ENCODE data around the gene PARD6A. TPM values are rescaled to one million over a fixed set of nuclear protein-coding genes. Genes with fewer than 3 reads are reported as not detected.

The PARD6A gene
- polyA plus RNA-seq, 1 donor (not counting 4 experiments of a cell fraction or from before 2014, with no cell fraction given), result 0.20 TPM

GRCh38 chr16:67675999-67676398 is 15.2 kb downstream of the PARD6A start:
- dilution Hi-C loops (cut with MboI; ENCODE audit: extremely low pct_ligation_motif_present, low sequenced_read_pairs), result no loop called here
- DNase-seq (ENCODE audit: low read depth, low spot score), result no peak
- no peak overlapping the region for H3K27ac ChIP-seq (ENCODE audit: control insufficient read depth, insufficient read depth, low read length)

GRCh38 chr16:67676516-67676915 is 15.8 kb downstream of the PARD6A start:
- H4K20me1 ChIP-seq (ENCODE audit: control insufficient read depth, extremely low read depth, insufficient read depth, low read length), result no peaks in the 10 kb centered on the region
- no peaks in the 10 kb centered on the region for H3K9me3 ChIP-seq (ENCODE audit: control insufficient read depth, low read depth, low read length)
- no peak overlapping the region for H2AFZ ChIP-seq (ENCODE audit: control insufficient read depth, low read length)
- FAIRE-seq (peak; percentile 73), DNase-seq (ENCODE audit: low read depth, low spot score) (no peak)
- H3K36me3 ChIP-seq (ENCODE audit: control insufficient read depth in 2 of 2, extremely low read depth in 1 of 2, insufficient read depth in 2 of 2, low read length in 2 of 2), result peaks cover 0 to 5% of the 10 kb centered on the region in 2 experiments
- H3K4me3 ChIP-seq (ENCODE audit: control insufficient read depth in 2 of 3, extremely low read depth in 1 of 3, insufficient read depth in 2 of 3, low read depth in 1 of 3, low read length in 3 of 3), result no peak overlapping the region
- peak in 1 of 3 experiments; percentile 27 for TF ChIP-seq CTCF (optimal IDR thresholded peaks at IDR 0.05 in 1 of 3, IDR thresholded peaks at IDR 0.05 in 1 of 3, conservative IDR thresholded peaks at IDR 0.05 in 1 of 3; ENCODE audit: extremely low read depth in 1 of 3, insufficient read depth in 2 of 3, low read length in 3 of 3)
- no peak for TF ChIP-seq EZH2 (IDR thresholded peaks at IDR 0.05; ENCODE audit: low read length)
- H3K4me2 ChIP-seq (ENCODE audit: control insufficient read depth, extremely low read depth, insufficient read depth, low read depth, low read length), result peak overlapping the region; percentile 1
- dilution Hi-C loops (cut with MboI; ENCODE audit: extremely low pct_ligation_motif_present, low sequenced_read_pairs), result no loop called here
- no peak overlapping the region for H3K27ac ChIP-seq (ENCODE audit: control insufficient read depth, insufficient read depth, low read length)
- H3K79me2 ChIP-seq (ENCODE audit: control insufficient read depth, insufficient read depth, low read length), result no peaks in the 10 kb centered on the region
- no peaks in the 10 kb centered on the region for H3K27me3 ChIP-seq (ENCODE audit: control insufficient read depth, extremely low read depth, insufficient read depth, low read length)
- H3K9ac ChIP-seq (ENCODE audit: control insufficient read depth, extremely low read depth, insufficient read depth, low read length), result no peak overlapping the region
- no peaks in the 10 kb centered on the region for H3K9me1 ChIP-seq (ENCODE audit: control insufficient read depth, extremely low read depth, insufficient read depth, low read length)
- H3K4me1 ChIP-seq (ENCODE audit: control insufficient read depth, extremely low read depth, insufficient read depth, low read length), result peaks cover 13% of the 10 kb centered on the region

More at GRCh38 chr16:67675999-67676398, 15.2 kb downstream of the PARD6A start:
- no peaks in the 10 kb centered on the region for H3K9me1 ChIP-seq (ENCODE audit: control insufficient read depth, extremely low read depth, insufficient read depth, low read length)
- H3K9ac ChIP-seq (ENCODE audit: control insufficient read depth, extremely low read depth, insufficient read depth, low read length), result no peak overlapping the region
- no peaks in the 10 kb centered on the region for H3K79me2 ChIP-seq (ENCODE audit: control insufficient read depth, insufficient read depth, low read length)
- H3K4me2 ChIP-seq (ENCODE audit: control insufficient read depth, extremely low read depth, insufficient read depth, low read depth, low read length), result no peak overlapping the region
- peaks cover 0 to 5% of the 10 kb centered on the region in 2 experiments for H3K36me3 ChIP-seq (ENCODE audit: control insufficient read depth in 2 of 2, extremely low read depth in 1 of 2, insufficient read depth in 2 of 2, low read length in 2 of 2)
- H3K27me3 ChIP-seq (ENCODE audit: control insufficient read depth, extremely low read depth, insufficient read depth, low read length), result no peaks in the 10 kb centered on the region
- TF ChIP-seq EZH2 (IDR thresholded peaks at IDR 0.05; ENCODE audit: low read length), result no peak
- TF ChIP-seq CTCF (optimal IDR thresholded peaks at IDR 0.05 in 1 of 3, IDR thresholded peaks at IDR 0.05 in 1 of 3, conservative IDR thresholded peaks at IDR 0.05 in 1 of 3; ENCODE audit: extremely low read depth in 1 of 3, insufficient read depth in 2 of 3, low read length in 3 of 3), result no peak
- peaks cover 13% of the 10 kb centered on the region for H3K4me1 ChIP-seq (ENCODE audit: control insufficient read depth, extremely low read depth, insufficient read depth, low read length)
- H3K4me3 ChIP-seq (ENCODE audit: control insufficient read depth in 2 of 3, extremely low read depth in 1 of 3, insufficient read depth in 2 of 3, low read depth in 1 of 3, low read length in 3 of 3), result no peak overlapping the region
- no peak overlapping the region for H2AFZ ChIP-seq (ENCODE audit: control insufficient read depth, low read length)
- no peak for FAIRE-seq
- no peaks in the 10 kb centered on the region for H4K20me1 ChIP-seq (ENCODE audit: control insufficient read depth, extremely low read depth, insufficient read depth, low read length)
- H3K9me3 ChIP-seq (ENCODE audit: control insufficient read depth, low read depth, low read length), result no peaks in the 10 kb centered on the region

All from keratinocyte (primary cell).